HepG2 (cell line): ENCODE data around the gene PRPF18.

ENCODE experiments used
- IRF2 ChIP-seq: IDR thresholded peaks from 2 replicates; pipeline ENCODE4 v1.6.1; 2018; ENCODE audit warnings: missing genetic modification reagents, missing compliant biosample characterization
- RFX5 ChIP-seq: IDR thresholded peaks from 2 replicates; pipeline ENCODE4 v1.6.1; 2011; ENCODE audit warnings: low read depth, low read length, improper control_type of control experiment

GRCh38 chr10:13631594-13631993 lies 44.8 kb downstream of the PRPF18 start:
- TF ChIP-seq RFX5 (no peak), IRF2 (no peak)
